ENCODE results near the gene ZNF664. TPM values are rescaled to one million over a fixed set of nuclear protein-coding genes. Genes with fewer than 3 reads are reported as not detected.

Gene ZNF664
- polyA plus RNA-seq, 1 donor from 2014 or later: 146 TPM

DNA sequence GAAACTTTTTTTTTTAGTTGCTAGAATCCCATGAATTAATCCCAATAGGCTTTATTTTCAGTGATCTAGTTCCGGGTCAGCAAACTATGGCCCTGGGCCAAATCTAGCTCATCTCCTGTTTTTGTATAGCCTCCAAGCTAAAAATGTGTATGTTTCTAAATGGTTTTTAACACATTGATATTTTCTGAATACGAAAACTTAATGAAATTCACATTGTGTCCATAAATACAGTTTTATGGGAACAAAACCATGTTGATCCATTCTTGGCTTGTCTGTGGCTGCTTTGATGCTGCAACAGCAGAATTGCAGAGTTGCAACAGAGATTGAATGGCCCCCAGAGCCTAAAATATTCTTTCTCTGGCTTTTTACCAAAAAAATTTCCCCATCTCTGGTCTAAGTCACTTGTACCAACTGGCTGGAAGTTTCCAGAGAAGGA is 47.5 kb downstream of the ZNF664 start:
- H3K9ac ChIP-seq (ENCODE audit: low read length): no peak overlapping the region
- no peaks in the 10 kb centered on the region for H3K9me3 ChIP-seq (ENCODE audit: low read length)
- H3K27me3 ChIP-seq (ENCODE audit: insufficient read depth, low read depth, low read length): no peaks in the 10 kb centered on the region
- no peak overlapping the region for H3K4me3 ChIP-seq (ENCODE audit: low read length)
- H3K79me2 ChIP-seq (replicated peaks; ENCODE audit: insufficient read depth, low read length): no peaks in the 10 kb centered on the region
- H3K9me2 ChIP-seq (ENCODE audit: insufficient read depth, low read length): no peaks in the 10 kb centered on the region
- no peaks in the 10 kb centered on the region for H4K20me1 ChIP-seq (ENCODE audit: insufficient read depth)
- no peak overlapping the region for H2AFZ ChIP-seq (ENCODE audit: low read depth, low read length)
- no peaks in the 10 kb centered on the region for H3K36me3 ChIP-seq (ENCODE audit: insufficient read depth, low read length)
- no peak overlapping the region for H3K4me2 ChIP-seq (ENCODE audit: low read length)
- TF ChIP-seq SMC3 (conservative IDR thresholded peaks at IDR 0.05; ENCODE audit: poor library complexity): no peak
- TF ChIP-seq MXI1 (conservative IDR thresholded peaks at IDR 0.05; ENCODE audit: poor library complexity, severe bottlenecking): no peak
- TF ChIP-seq, protein P1, sequence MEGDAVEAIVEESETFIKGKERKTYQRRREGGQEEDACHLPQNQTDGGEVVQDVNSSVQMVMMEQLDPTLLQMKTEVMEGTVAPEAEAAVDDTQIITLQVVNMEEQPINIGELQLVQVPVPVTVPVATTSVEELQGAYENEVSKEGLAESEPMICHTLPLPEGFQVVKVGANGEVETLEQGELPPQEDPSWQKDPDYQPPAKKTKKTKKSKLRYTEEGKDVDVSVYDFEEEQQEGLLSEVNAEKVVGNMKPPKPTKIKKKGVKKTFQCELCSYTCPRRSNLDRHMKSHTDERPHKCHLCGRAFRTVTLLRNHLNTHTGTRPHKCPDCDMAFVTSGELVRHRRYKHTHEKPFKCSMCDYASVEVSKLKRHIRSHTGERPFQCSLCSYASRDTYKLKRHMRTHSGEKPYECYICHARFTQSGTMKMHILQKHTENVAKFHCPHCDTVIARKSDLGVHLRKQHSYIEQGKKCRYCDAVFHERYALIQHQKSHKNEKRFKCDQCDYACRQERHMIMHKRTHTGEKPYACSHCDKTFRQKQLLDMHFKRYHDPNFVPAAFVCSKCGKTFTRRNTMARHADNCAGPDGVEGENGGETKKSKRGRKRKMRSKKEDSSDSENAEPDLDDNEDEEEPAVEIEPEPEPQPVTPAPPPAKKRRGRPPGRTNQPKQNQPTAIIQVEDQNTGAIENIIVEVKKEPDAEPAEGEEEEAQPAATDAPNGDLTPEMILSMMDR (IDR thresholded peaks at IDR 0.05; ENCODE audit: poor library complexity, severe bottlenecking): no peak
- TF ChIP-seq TAF1 (IDR thresholded peaks at IDR 0.05; ENCODE audit: low read depth): no peak
- TF ChIP-seq POLR2AphosphoS5 (IDR thresholded peaks at IDR 0.05): no peak
- TF ChIP-seq EP300 (conservative IDR thresholded peaks at IDR 0.05; ENCODE audit: poor library complexity, severe bottlenecking): no peak
- TF ChIP-seq, protein P2, sequence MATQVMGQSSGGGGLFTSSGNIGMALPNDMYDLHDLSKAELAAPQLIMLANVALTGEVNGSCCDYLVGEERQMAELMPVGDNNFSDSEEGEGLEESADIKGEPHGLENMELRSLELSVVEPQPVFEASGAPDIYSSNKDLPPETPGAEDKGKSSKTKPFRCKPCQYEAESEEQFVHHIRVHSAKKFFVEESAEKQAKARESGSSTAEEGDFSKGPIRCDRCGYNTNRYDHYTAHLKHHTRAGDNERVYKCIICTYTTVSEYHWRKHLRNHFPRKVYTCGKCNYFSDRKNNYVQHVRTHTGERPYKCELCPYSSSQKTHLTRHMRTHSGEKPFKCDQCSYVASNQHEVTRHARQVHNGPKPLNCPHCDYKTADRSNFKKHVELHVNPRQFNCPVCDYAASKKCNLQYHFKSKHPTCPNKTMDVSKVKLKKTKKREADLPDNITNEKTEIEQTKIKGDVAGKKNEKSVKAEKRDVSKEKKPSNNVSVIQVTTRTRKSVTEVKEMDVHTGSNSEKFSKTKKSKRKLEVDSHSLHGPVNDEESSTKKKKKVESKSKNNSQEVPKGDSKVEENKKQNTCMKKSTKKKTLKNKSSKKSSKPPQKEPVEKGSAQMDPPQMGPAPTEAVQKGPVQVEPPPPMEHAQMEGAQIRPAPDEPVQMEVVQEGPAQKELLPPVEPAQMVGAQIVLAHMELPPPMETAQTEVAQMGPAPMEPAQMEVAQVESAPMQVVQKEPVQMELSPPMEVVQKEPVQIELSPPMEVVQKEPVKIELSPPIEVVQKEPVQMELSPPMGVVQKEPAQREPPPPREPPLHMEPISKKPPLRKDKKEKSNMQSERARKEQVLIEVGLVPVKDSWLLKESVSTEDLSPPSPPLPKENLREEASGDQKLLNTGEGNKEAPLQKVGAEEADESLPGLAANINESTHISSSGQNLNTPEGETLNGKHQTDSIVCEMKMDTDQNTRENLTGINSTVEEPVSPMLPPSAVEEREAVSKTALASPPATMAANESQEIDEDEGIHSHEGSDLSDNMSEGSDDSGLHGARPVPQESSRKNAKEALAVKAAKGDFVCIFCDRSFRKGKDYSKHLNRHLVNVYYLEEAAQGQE (IDR thresholded peaks at IDR 0.05; ENCODE audit: borderline replicate concordance): no peak
- no peak for TF ChIP-seq RAD21 (conservative IDR thresholded peaks at IDR 0.05)
- TF ChIP-seq EZH2 (IDR thresholded peaks at IDR 0.05; ENCODE audit: borderline replicate concordance, insufficient read depth, low read length, poor library complexity, severe bottlenecking): no peak
- H3K27ac ChIP-seq (ENCODE audit: low read length): no peak overlapping the region
- H3F3A ChIP-seq (ENCODE audit: insufficient read depth, low read length, poor library complexity, severe bottlenecking): no peaks in the 10 kb centered on the region

DNA sequence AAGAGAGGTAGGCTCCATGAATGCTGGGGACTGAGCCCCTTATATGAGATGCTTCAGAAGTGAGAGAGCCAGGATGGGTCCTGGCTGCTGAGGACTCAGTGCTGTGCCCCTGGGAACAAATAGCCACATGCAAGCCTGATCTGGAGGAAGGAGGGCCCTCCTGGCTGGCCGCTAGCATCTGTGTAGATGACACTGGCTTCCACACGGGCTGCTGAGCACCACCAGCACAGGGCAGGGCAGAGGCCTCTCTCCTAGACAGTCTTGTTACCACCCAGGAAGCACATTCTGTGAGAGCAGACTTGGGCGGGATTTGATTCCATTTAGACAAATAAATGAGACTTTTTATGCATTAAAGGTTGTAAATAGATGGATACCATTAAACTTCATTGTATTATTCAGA is 48.0 kb downstream of the ZNF664 start:
- Histone ChIP-seq H3K27me3 (ENCODE audit: insufficient read depth, low read depth, low read length) (no peaks in the 10 kb centered on the region), H3K9me3 (ENCODE audit: low read length) (no peaks in the 10 kb centered on the region), H3K27ac (ENCODE audit: low read length) (no peak overlapping the region), H3K9ac (ENCODE audit: low read length) (no peak overlapping the region), H3F3A (ENCODE audit: insufficient read depth, low read length, poor library complexity, severe bottlenecking) (no peaks in the 10 kb centered on the region), H4K20me1 (ENCODE audit: insufficient read depth) (no peaks in the 10 kb centered on the region), H2AFZ (ENCODE audit: low read depth, low read length) (no peak overlapping the region), H3K36me3 (ENCODE audit: insufficient read depth, low read length) (no peaks in the 10 kb centered on the region), H3K4me3 (ENCODE audit: low read length) (no peak overlapping the region), H3K79me2 (replicated peaks; ENCODE audit: insufficient read depth, low read length) (no peaks in the 10 kb centered on the region), H3K4me2 (ENCODE audit: low read length) (no peak overlapping the region), H3K9me2 (ENCODE audit: insufficient read depth, low read length) (no peaks in the 10 kb centered on the region)
- TF ChIP-seq POLR2AphosphoS5 (IDR thresholded peaks at IDR 0.05) (no peak), SMC3 (conservative IDR thresholded peaks at IDR 0.05; ENCODE audit: poor library complexity) (no peak), EP300 (conservative IDR thresholded peaks at IDR 0.05; ENCODE audit: poor library complexity, severe bottlenecking) (no peak), MXI1 (conservative IDR thresholded peaks at IDR 0.05; ENCODE audit: poor library complexity, severe bottlenecking) (no peak), RAD21 (conservative IDR thresholded peaks at IDR 0.05) (no peak), TAF1 (IDR thresholded peaks at IDR 0.05; ENCODE audit: low read depth) (no peak), EZH2 (IDR thresholded peaks at IDR 0.05; ENCODE audit: borderline replicate concordance, insufficient read depth, low read length, poor library complexity, severe bottlenecking) (no peak)
- TF ChIP-seq, protein P2 (IDR thresholded peaks at IDR 0.05; ENCODE audit: borderline replicate concordance): no peak
- TF ChIP-seq, protein P1 (IDR thresholded peaks at IDR 0.05; ENCODE audit: poor library complexity, severe bottlenecking): no peak
